ENCODE data around the gene YWHAG.
"Not testable (repeated sequence)": the region's sequence is repeated elsewhere in the genome, so short reads cannot be mapped to it uniquely, and the experiment has no call there.

Gene YWHAG

GRCh38 chr7:76347710-76348109, 11.1 kb downstream of the YWHAG start:
- Histone ChIP-seq H3K4me1 (ENCODE audit: control insufficient read depth, insufficient read depth, low read length, poor library complexity, severe bottlenecking) (peaks cover 20% of the 10 kb centered on the region), H3K9me3 (ENCODE audit: control insufficient read depth, low read length) (no peaks in the 10 kb centered on the region), H3K36me3 (ENCODE audit: control insufficient read depth, insufficient read depth, low read length) (peaks cover 99% of the 10 kb centered on the region), H3K27ac (ENCODE audit: low read depth, low read length, severe bottlenecking) (no peak overlapping the region), H3K4me3 (ENCODE audit: extremely low read depth, insufficient read depth, low read length, poor library complexity, severe bottlenecking) (no peak overlapping the region)
- 96 to 100% methylated on average over 1 to 4 of the region's 5 CpGs for WGBS, 2 experiments (ENCODE audit: insufficient coverage in 2 of 2)

- no peak overlapping the region for H3K4me3 ChIP-seq (ENCODE audit: extremely low read depth, insufficient read depth, low read length, poor library complexity, severe bottlenecking)
- H3K4me1 ChIP-seq (ENCODE audit: control insufficient read depth, insufficient read depth, low read length, poor library complexity, severe bottlenecking), result peaks cover 20% of the 10 kb centered on the region
- WGBS, 2 experiments (ENCODE audit: insufficient coverage in 2 of 2), result 97 to 99% methylated on average over 8 of the region's 8 CpGs
- peak overlapping the region; percentile 24 for H3K27ac ChIP-seq (ENCODE audit: low read depth, low read length, severe bottlenecking)
- no peaks in the 10 kb centered on the region for H3K9me3 ChIP-seq (ENCODE audit: control insufficient read depth, low read length)
- H3K36me3 ChIP-seq (ENCODE audit: control insufficient read depth, insufficient read depth, low read length), result peaks cover 99% of the 10 kb centered on the region
Measured at GRCh38 chr7:76346778-76347177, 12.0 kb downstream of the YWHAG start.

GRCh38 chr7:76346097-76346496, 12.7 kb downstream of the YWHAG start:
- peaks cover 20% of the 10 kb centered on the region for H3K4me1 ChIP-seq (ENCODE audit: control insufficient read depth, insufficient read depth, low read length, poor library complexity, severe bottlenecking)
- H3K9me3 ChIP-seq (ENCODE audit: control insufficient read depth, low read length), result no peaks in the 10 kb centered on the region
- no peak overlapping the region for H3K27ac ChIP-seq (ENCODE audit: low read depth, low read length, severe bottlenecking)
- 97 to 100% methylated on average over 5 to 6 of the region's 6 CpGs for WGBS, 2 experiments (ENCODE audit: insufficient coverage in 2 of 2)
- H3K36me3 ChIP-seq (ENCODE audit: control insufficient read depth, insufficient read depth, low read length), result peaks cover 98% of the 10 kb centered on the region
- no peak overlapping the region for H3K4me3 ChIP-seq (ENCODE audit: extremely low read depth, insufficient read depth, low read length, poor library complexity, severe bottlenecking)

GRCh38 chr7:76343931-76344321, 14.9 kb downstream of the YWHAG start:
- peaks cover 20% of the 10 kb centered on the region for H3K4me1 ChIP-seq (ENCODE audit: control insufficient read depth, insufficient read depth, low read length, poor library complexity, severe bottlenecking)
- WGBS, 2 experiments (ENCODE audit: insufficient coverage in 2 of 2), result 88 to 96% methylated on average over 4 to 6 of the region's 6 CpGs
- H3K4me3 ChIP-seq (ENCODE audit: extremely low read depth, insufficient read depth, low read length, poor library complexity, severe bottlenecking), result no peak overlapping the region
- peaks cover 97% of the 10 kb centered on the region for H3K36me3 ChIP-seq (ENCODE audit: control insufficient read depth, insufficient read depth, low read length)
- H3K9me3 ChIP-seq (ENCODE audit: control insufficient read depth, low read length), result no peaks in the 10 kb centered on the region
- H3K27ac ChIP-seq (ENCODE audit: low read depth, low read length, severe bottlenecking), result no peak overlapping the region

GRCh38 chr7:76343294-76343930, 15.4 kb downstream of the YWHAG start:
- no peaks in the 10 kb centered on the region for H3K9me3 ChIP-seq (ENCODE audit: control insufficient read depth, low read length)
- peaks cover 17% of the 10 kb centered on the region for H3K4me1 ChIP-seq (ENCODE audit: control insufficient read depth, insufficient read depth, low read length, poor library complexity, severe bottlenecking)
- H3K4me3 ChIP-seq (ENCODE audit: extremely low read depth, insufficient read depth, low read length, poor library complexity, severe bottlenecking), result no peak overlapping the region
- peaks cover 97% of the 10 kb centered on the region for H3K36me3 ChIP-seq (ENCODE audit: control insufficient read depth, insufficient read depth, low read length)
- no peak overlapping the region for H3K27ac ChIP-seq (ENCODE audit: low read depth, low read length, severe bottlenecking)
- WGBS, 2 experiments (ENCODE audit: insufficient coverage in 2 of 2), result 88 to 92% methylated on average over 5 of the region's 6 CpGs

- Histone ChIP-seq H3K27ac (ENCODE audit: low read depth, low read length, severe bottlenecking) (no peak overlapping the region), H3K4me1 (ENCODE audit: control insufficient read depth, insufficient read depth, low read length, poor library complexity, severe bottlenecking) (peaks cover 11% of the 10 kb centered on the region), H3K9me3 (ENCODE audit: control insufficient read depth, low read length) (no peaks in the 10 kb centered on the region), H3K36me3 (ENCODE audit: control insufficient read depth, insufficient read depth, low read length) (peaks cover 96% of the 10 kb centered on the region), H3K4me3 (ENCODE audit: extremely low read depth, insufficient read depth, low read length, poor library complexity, severe bottlenecking) (no peak overlapping the region)
- 93 to 94% methylated on average over 5 of the region's 5 CpGs for WGBS, 2 experiments (ENCODE audit: insufficient coverage in 2 of 2)
Measured at GRCh38 chr7:76342222-76342621, 16.6 kb downstream of the YWHAG start.

- peaks cover 3% of the 10 kb centered on the region for H3K4me1 ChIP-seq (ENCODE audit: control insufficient read depth, insufficient read depth, low read length, poor library complexity, severe bottlenecking)
- H3K9me3 ChIP-seq (ENCODE audit: control insufficient read depth, low read length), result no peaks in the 10 kb centered on the region
- H3K36me3 ChIP-seq (ENCODE audit: control insufficient read depth, insufficient read depth, low read length), result peaks cover 94% of the 10 kb centered on the region
- 60 to 92% methylated on average over 1 of the region's 3 CpGs for WGBS, 2 experiments (ENCODE audit: insufficient coverage in 2 of 2)
- H3K27ac ChIP-seq (ENCODE audit: low read depth, low read length, severe bottlenecking), result peak overlapping the region; percentile 18
- H3K4me3 ChIP-seq (ENCODE audit: extremely low read depth, insufficient read depth, low read length, poor library complexity, severe bottlenecking), result no peak overlapping the region
Measured at GRCh38 chr7:76340617-76341131, 18.1 kb downstream of the YWHAG start.

- Histone ChIP-seq H3K4me3 (ENCODE audit: extremely low read depth, insufficient read depth, low read length, poor library complexity, severe bottlenecking) (no peak overlapping the region), H3K9me3 (ENCODE audit: control insufficient read depth, low read length) (no peaks in the 10 kb centered on the region), H3K36me3 (ENCODE audit: control insufficient read depth, insufficient read depth, low read length) (peaks cover 88% of the 10 kb centered on the region), H3K27ac (ENCODE audit: low read depth, low read length, severe bottlenecking) (no peak overlapping the region), H3K4me1 (ENCODE audit: control insufficient read depth, insufficient read depth, low read length, poor library complexity, severe bottlenecking) (no peaks in the 10 kb centered on the region)
- 94 to 98% methylated on average over 8 of the region's 9 CpGs for WGBS, 2 experiments (ENCODE audit: insufficient coverage in 2 of 2)
Measured at GRCh38 chr7:76338298-76339084, 20.3 kb downstream of the YWHAG start.

- Histone ChIP-seq H3K27ac (ENCODE audit: low read depth, low read length, severe bottlenecking) (no peak overlapping the region), H3K4me1 (ENCODE audit: control insufficient read depth, insufficient read depth, low read length, poor library complexity, severe bottlenecking) (no peaks in the 10 kb centered on the region), H3K9me3 (ENCODE audit: control insufficient read depth, low read length) (no peaks in the 10 kb centered on the region), H3K4me3 (ENCODE audit: extremely low read depth, insufficient read depth, low read length, poor library complexity, severe bottlenecking) (no peak overlapping the region), H3K36me3 (ENCODE audit: control insufficient read depth, insufficient read depth, low read length) (peaks cover 88% of the 10 kb centered on the region)
- WGBS, 2 experiments (ENCODE audit: insufficient coverage in 2 of 2), result 98 to 99% methylated on average over 6 of the region's 6 CpGs
Measured at GRCh38 chr7:76337147-76337546, 21.6 kb downstream of the YWHAG start.

- Histone ChIP-seq H3K36me3 (ENCODE audit: control insufficient read depth, insufficient read depth, low read length) (peaks cover 89% of the 10 kb centered on the region), H3K9me3 (ENCODE audit: control insufficient read depth, low read length) (no peaks in the 10 kb centered on the region), H3K4me3 (ENCODE audit: extremely low read depth, insufficient read depth, low read length, poor library complexity, severe bottlenecking) (no peak overlapping the region), H3K27ac (ENCODE audit: low read depth, low read length, severe bottlenecking) (no peak overlapping the region), H3K4me1 (ENCODE audit: control insufficient read depth, insufficient read depth, low read length, poor library complexity, severe bottlenecking) (no peaks in the 10 kb centered on the region)
Measured at GRCh38 chr7:76336094-76336493, 22.7 kb downstream of the YWHAG start.

GRCh38 chr7:76335417-76335816, 23.4 kb downstream of the YWHAG start:
- 83 to 100% methylated on average over 1 of the region's 2 CpGs for WGBS, 2 experiments (ENCODE audit: insufficient coverage in 2 of 2)
- H3K27ac ChIP-seq (ENCODE audit: low read depth, low read length, severe bottlenecking); H3K9me3 ChIP-seq (ENCODE audit: control insufficient read depth, low read length); H3K4me3 ChIP-seq (ENCODE audit: extremely low read depth, insufficient read depth, low read length, poor library complexity, severe bottlenecking); H3K4me1 ChIP-seq (ENCODE audit: control insufficient read depth, insufficient read depth, low read length, poor library complexity, severe bottlenecking): not testable (repeated sequence)
- peaks cover 89% of the 10 kb centered on the region for H3K36me3 ChIP-seq (ENCODE audit: control insufficient read depth, insufficient read depth, low read length)

Data from mesodermal cell (in vitro differentiated cells).